ENCODE measurements around the gene PCBP3. TPM values are rescaled to one million over a fixed set of nuclear protein-coding genes. Genes with fewer than 3 reads are reported as not detected.
A peak's percentile ranks its signal among the peaks of the same experiment; 100 is the strongest.

The PCBP3 gene
- total RNA-seq, 1 experiment from 2014 or later: 10.9 TPM

DNA sequence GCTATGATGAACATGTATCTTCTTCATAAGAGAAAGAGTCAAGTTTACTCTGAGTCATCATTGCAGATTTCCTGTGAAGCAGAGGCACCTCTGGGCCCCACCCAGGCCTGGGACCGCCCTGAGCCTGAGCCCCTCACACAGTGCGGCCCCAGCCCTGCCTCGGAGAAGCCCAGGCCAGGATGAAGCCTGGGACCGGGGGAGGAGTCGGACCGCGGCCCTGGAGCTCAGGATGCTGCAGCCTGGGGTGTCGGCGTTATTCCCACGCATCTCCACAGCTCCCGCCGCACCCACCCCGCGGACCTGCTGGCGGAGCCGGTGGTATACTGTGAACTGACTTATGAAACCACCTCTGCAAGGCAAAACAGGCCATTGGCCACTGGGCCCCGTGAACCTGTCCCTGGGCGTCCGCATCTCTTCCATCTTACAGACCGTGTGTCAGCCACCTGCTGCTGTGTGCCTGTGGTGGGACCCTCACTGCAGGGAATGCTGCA is 335.7 kb downstream of the PCBP3 start:
- no peak overlapping the region for H2AFZ ChIP-seq (ENCODE audit: low read length)
- no peak overlapping the region for H2AK5ac ChIP-seq (ENCODE audit: insufficient read length, low read length)
- Mint-ChIP-seq H3K4me3 (peak overlapping the region in 1 of 2 experiments; percentile 41; a peak in 1 of 5 replicates), H3K27me3 (ENCODE audit: low read depth) (peaks cover 5% of the 10 kb centered on the region), H3K27ac (no peak overlapping the region), H3K36me3 (ENCODE audit: insufficient read depth in 1 of 3, low read depth in 3 of 3) (peaks cover 0 to 4% (median under 1%) of the 10 kb centered on the region in 3 experiments; a peak in 4 of 7 replicates), H3K9me3 (no peaks in the 10 kb centered on the region; a peak in 1 of 5 replicates), H3K4me1 (peaks cover 21 to 25% of the 10 kb centered on the region in 2 experiments)
- H2BK5ac ChIP-seq (ENCODE audit: insufficient read length, low read length): no peak overlapping the region
- no peak overlapping the region for H3K14ac ChIP-seq (ENCODE audit: insufficient read depth, low read length)
- no peak overlapping the region for H3K9ac ChIP-seq (ENCODE audit: extremely low read depth, insufficient read length, low read length)
- TF ChIP-seq, protein P1, sequence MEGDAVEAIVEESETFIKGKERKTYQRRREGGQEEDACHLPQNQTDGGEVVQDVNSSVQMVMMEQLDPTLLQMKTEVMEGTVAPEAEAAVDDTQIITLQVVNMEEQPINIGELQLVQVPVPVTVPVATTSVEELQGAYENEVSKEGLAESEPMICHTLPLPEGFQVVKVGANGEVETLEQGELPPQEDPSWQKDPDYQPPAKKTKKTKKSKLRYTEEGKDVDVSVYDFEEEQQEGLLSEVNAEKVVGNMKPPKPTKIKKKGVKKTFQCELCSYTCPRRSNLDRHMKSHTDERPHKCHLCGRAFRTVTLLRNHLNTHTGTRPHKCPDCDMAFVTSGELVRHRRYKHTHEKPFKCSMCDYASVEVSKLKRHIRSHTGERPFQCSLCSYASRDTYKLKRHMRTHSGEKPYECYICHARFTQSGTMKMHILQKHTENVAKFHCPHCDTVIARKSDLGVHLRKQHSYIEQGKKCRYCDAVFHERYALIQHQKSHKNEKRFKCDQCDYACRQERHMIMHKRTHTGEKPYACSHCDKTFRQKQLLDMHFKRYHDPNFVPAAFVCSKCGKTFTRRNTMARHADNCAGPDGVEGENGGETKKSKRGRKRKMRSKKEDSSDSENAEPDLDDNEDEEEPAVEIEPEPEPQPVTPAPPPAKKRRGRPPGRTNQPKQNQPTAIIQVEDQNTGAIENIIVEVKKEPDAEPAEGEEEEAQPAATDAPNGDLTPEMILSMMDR (conservative IDR thresholded peaks at IDR 0.05): no peak
- H3K4me2 ChIP-seq (ENCODE audit: insufficient read depth, insufficient read length, low read length): no peak overlapping the region
- WGBS (ENCODE audit: extremely low coverage, insufficient read length, low lambda C conversion rate): no CpG with 5 or more reads among the region's 20 CpGs
- H3K27ac ChIP-seq (ENCODE audit: insufficient read length, low read depth, low read length): no peak overlapping the region
- H3K4me1 ChIP-seq (ENCODE audit: insufficient read depth, low read length): no peaks in the 10 kb centered on the region; the same call in 1 of the 2 replicates
- no peak overlapping the region for H4K91ac ChIP-seq (ENCODE audit: insufficient read length, low read depth, low read length)
- H3K79me2 ChIP-seq (ENCODE audit: insufficient read depth, low read length): no peaks in the 10 kb centered on the region
- no peaks in the 10 kb centered on the region for H4K20me1 ChIP-seq (ENCODE audit: control insufficient read depth, insufficient read depth, insufficient read length)
- H2BK120ac ChIP-seq (ENCODE audit: low read depth, low read length, poor library complexity, severe bottlenecking): no peak overlapping the region
- no peak overlapping the region for H3K18ac ChIP-seq (ENCODE audit: insufficient read length, low read depth, low read length)
- no peaks in the 10 kb centered on the region for H3K9me3 ChIP-seq (ENCODE audit: control insufficient read depth, low read depth, low read length)
- no peak overlapping the region for H2BK20ac ChIP-seq (ENCODE audit: low read depth, low read length, poor library complexity, severe bottlenecking)
- no peak overlapping the region for H3K56ac ChIP-seq (ENCODE audit: insufficient read length, low read depth, low read length)
- no peak overlapping the region for H2BK12ac ChIP-seq (ENCODE audit: insufficient read length, low read depth, low read length)
- peak; percentile 38 for DNase-seq
- H4K5ac ChIP-seq (ENCODE audit: insufficient read length, low read depth, low read length): no peak overlapping the region
- peaks cover 31% of the 10 kb centered on the region for H3K23me2 ChIP-seq (ENCODE audit: insufficient read length, low read depth, low read length, poor library complexity, severe bottlenecking)
- H3K4ac ChIP-seq (ENCODE audit: low read depth, low read length): no peak overlapping the region
- no peaks in the 10 kb centered on the region for H3K79me1 ChIP-seq (ENCODE audit: insufficient read depth, low read depth, low read length, poor library complexity, severe bottlenecking)
- no peaks in the 10 kb centered on the region; the same call in 1 of the 2 replicates for H3K27me3 ChIP-seq (ENCODE audit: insufficient read depth, low read length)
- no peak overlapping the region for H2BK15ac ChIP-seq (ENCODE audit: low read depth, low read length)
- H3T11ph ChIP-seq (ENCODE audit: low read length): no peak overlapping the region
- no peak overlapping the region for H4K8ac ChIP-seq (replicated peaks; ENCODE audit: insufficient read length, low read depth, low read length)
- no peak overlapping the region for H3K23ac ChIP-seq (ENCODE audit: insufficient read length, low read depth, low read length)
